H1 (cell line): Measurements from ENCODE around the gene HES5.

ENCODE experiments used
- EZH2 ChIP-seq: fragments of 200-600 bp; sonication (generic); IDR thresholded peaks from 2 replicates; pipeline ENCODE4 v1.7.1; 2012; ENCODE audit warnings: low read depth, mild to moderate bottlenecking, moderate library complexity, low read length, inconsistent platforms; ENCODE audit not compliant: severe bottlenecking
- RAD21 ChIP-seq, 2 experiments: IDR thresholded peaks in 1 of 2; conservative IDR thresholded peaks in 1 of 2; 2 replicates each; pipeline ENCODE4 v1.6.1; 2011; ENCODE audit warnings: low read depth in 2 of 2, low read length in 2 of 2, improper control_type of control experiment in 1 of 2, inconsistent platforms in 1 of 2, mild to moderate bottlenecking in 1 of 2, moderate library complexity in 1 of 2
- TEAD4 ChIP-seq: IDR thresholded peaks from 2 replicates; pipeline ENCODE4 v1.6.1; 2012; ENCODE audit warnings: low read depth, low read length, inconsistent platforms, mixed read lengths
- TF ChIP-seq, protein P1 (sequence below), 3 experiments: IDR thresholded peaks; 1 replicate in 2 of 3; 2 replicates in 1 of 3; pipeline versions ENCODE4 v1.5.1 to v1.6.1; 2011; ENCODE audit warnings: low read length in 3 of 3, mild to moderate bottlenecking in 3 of 3, inconsistent platforms in 2 of 3, low read depth in 1 of 3, moderate library complexity in 1 of 3; ENCODE audit not compliant: insufficient read depth in 1 of 3; ENCODE audit errors: control extremely low read depth in 1 of 3
- TF ChIP-seq, protein P2 (sequence below): IDR thresholded peaks from 2 replicates; pipeline ENCODE4 v1.6.1; 2012; ENCODE audit warnings: inconsistent platforms

DNA sequence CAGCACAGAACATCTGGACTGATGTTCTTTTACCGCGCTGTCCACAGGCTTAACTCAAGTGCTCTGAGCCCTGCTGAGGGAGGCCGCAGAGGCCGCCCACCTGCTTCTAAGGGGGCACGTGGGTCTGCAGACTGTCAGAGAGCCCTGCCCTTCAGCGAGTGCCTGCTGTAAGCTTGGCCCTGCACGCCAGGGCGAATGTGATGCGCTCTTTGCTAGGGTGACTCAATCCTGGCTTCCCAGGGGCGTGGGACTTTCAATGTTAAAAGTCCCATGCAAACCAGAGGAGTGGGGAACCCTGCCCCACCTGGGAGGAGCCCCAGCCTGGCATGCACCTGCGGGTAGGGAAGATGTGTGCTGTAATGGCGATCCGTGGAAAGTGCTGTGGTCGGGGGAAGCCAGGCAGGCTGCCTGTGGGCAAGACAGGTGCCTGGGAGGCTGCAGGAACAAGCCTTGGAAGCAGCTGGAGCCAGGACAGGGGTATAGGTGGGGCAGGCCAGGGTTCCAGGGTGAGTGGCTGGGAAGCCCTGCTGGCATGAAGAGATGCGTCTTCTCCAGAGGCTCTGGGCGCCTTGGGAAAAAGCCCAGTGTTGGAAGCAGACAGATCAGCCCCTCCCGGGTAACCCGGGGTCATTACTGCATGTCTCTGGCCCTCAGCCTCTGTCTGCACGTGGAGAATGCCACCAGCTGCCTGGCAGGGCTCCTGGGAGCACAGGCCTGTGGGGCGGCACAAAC, 3.1 kb downstream of the HES5 start:
- peak; percentile 23 for TF ChIP-seq EZH2
- TF ChIP-seq, protein P1, sequence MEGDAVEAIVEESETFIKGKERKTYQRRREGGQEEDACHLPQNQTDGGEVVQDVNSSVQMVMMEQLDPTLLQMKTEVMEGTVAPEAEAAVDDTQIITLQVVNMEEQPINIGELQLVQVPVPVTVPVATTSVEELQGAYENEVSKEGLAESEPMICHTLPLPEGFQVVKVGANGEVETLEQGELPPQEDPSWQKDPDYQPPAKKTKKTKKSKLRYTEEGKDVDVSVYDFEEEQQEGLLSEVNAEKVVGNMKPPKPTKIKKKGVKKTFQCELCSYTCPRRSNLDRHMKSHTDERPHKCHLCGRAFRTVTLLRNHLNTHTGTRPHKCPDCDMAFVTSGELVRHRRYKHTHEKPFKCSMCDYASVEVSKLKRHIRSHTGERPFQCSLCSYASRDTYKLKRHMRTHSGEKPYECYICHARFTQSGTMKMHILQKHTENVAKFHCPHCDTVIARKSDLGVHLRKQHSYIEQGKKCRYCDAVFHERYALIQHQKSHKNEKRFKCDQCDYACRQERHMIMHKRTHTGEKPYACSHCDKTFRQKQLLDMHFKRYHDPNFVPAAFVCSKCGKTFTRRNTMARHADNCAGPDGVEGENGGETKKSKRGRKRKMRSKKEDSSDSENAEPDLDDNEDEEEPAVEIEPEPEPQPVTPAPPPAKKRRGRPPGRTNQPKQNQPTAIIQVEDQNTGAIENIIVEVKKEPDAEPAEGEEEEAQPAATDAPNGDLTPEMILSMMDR (IDR thresholded peaks at IDR 0.05; ENCODE audit: control extremely low read depth in 1 of 3, insufficient read depth in 1 of 3, low read depth in 1 of 3, low read length in 3 of 3): no peak
- TF ChIP-seq RAD21 (IDR thresholded peaks at IDR 0.05 in 1 of 2, conservative IDR thresholded peaks at IDR 0.05 in 1 of 2; ENCODE audit: low read depth in 2 of 2, low read length in 2 of 2): no peak
- TF ChIP-seq, protein P2, sequence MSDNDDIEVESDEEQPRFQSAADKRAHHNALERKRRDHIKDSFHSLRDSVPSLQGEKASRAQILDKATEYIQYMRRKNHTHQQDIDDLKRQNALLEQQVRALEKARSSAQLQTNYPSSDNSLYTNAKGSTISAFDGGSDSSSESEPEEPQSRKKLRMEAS: peak; percentile 71
- no peak for TF ChIP-seq TEAD4
